Cardiac muscle cell (in vitro differentiated cells and primary cell): Measurements from ENCODE around the gene ACTG2. TPM values are rescaled to one million over a fixed set of nuclear protein-coding genes. Genes with fewer than 3 reads are reported as not detected.

Experiments
- DNase-seq, 2 donors: peaks; one replicate each; pipeline versions ENCODE4 v3.0.0 to v3.0.0-alpha.2; 2010 to 2017; ENCODE audit warnings: low read depth in 1 of 2, low spot score in 1 of 2
- H3K27ac ChIP-seq: fragments of 200-600 bp; sonication (generic); 2 replicates; pipeline ENCODE4 v1.5.1; 2016
- H3K27me3 ChIP-seq: fragments of 200-600 bp; sonication (generic); 2 replicates; pipeline ENCODE4 v1.6.0; 2016; ENCODE audit warnings: control low read depth
- H3K36me3 ChIP-seq: fragments of 200-600 bp; sonication (generic); 2 replicates; pipeline ENCODE4 v1.5.1; 2016; ENCODE audit warnings: control low read depth
- H3K4me1 ChIP-seq: fragments of 200-600 bp; sonication (generic); 2 replicates; pipeline ENCODE4 v1.8.1; 2017; ENCODE audit warnings: low read depth, mild to moderate bottlenecking, mixed run types
- H3K4me3 ChIP-seq: fragments of 200-600 bp; sonication (generic); 2 replicates; pipeline ENCODE4 v1.5.1; 2016; ENCODE audit warnings: mild to moderate bottlenecking
- H3K9me3 ChIP-seq: fragments of 200-600 bp; sonication (generic); 2 replicates; pipeline ENCODE4 v1.5.1; 2017; ENCODE audit warnings: low read depth, mild to moderate bottlenecking, control low read depth
- polyA plus RNA-seq: library from polyadenylated mRNA; unstranded; fragments of >200 nt; fragmentation: Nextera tagmentation; extraction: Ambion mirVana; gene quantifications from 2 replicates; pipeline ENCODE4 v1.2.1, GENCODE V29; 2016
- total RNA-seq: library from RNA; depleted of rRNA; stranded (reverse); fragments of >200 nt; gene quantifications from 2 replicates; pipeline ENCODE4 v1.2.3, GENCODE V29; 2016
- TF ChIP-seq, protein P1 (sequence below): IDR thresholded peaks from 2 replicates; pipeline ENCODE4 v1.5.1; 2012; ENCODE audit warnings: low read depth, mild to moderate bottlenecking, low read length

ACTG2 gene
- total and polyA plus RNA-seq, 2 experiments from 2014 or later = 0.42 to 6.9 TPM

DNA sequence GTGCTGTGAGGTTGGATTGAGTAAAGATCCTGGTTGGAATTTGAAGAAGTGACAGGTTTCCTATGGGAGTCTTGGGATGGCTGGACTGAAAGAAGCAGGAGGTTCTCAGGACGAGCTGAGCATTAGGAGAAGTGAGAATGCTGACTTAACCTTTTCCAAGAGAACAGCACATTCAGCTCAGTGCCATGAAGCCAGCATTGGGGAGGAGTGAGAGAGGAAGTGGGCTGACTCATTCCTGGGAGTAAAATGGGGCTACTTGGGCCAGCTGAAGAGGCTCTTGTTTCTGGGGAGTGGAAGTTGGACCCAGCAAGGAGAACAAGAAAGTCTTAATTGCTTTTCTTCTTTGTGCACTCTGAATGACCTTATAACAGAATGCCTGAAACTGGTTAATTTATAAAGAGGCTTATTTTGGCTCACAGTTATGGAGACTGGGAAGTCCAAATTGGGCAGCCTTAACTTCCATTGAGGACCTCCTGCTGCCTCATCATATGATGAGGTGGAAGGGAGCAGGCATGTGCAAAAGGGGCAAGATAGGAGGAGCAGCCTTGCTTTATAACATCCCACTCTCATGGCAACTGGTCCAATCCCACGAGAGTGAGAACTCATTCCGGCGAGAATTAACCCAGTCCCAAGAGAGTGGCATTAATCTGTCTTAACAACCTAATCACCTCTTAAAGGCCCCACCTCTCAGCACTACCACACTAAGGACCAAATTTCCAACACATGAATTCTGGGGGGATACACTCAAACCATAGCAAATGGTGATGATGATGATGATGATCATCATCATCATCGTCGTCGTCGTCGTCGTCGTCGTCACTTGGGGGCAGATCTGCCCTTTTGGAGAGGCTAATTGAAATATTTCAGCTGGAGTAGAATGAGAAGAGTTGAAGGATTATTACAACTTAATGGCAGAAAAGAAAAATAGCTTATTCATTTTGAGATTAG lies 60.0 kb downstream of the ACTG2 start:
- Histone ChIP-seq H3K9me3 (no peaks in the 10 kb centered on the region), H3K27me3 (no peaks in the 10 kb centered on the region), H3K27ac (no peak overlapping the region), H3K36me3 (peaks cover 54% of the 10 kb centered on the region), H3K4me3 (no peak overlapping the region), H3K4me1 (no peaks in the 10 kb centered on the region)
- TF ChIP-seq, protein P1, sequence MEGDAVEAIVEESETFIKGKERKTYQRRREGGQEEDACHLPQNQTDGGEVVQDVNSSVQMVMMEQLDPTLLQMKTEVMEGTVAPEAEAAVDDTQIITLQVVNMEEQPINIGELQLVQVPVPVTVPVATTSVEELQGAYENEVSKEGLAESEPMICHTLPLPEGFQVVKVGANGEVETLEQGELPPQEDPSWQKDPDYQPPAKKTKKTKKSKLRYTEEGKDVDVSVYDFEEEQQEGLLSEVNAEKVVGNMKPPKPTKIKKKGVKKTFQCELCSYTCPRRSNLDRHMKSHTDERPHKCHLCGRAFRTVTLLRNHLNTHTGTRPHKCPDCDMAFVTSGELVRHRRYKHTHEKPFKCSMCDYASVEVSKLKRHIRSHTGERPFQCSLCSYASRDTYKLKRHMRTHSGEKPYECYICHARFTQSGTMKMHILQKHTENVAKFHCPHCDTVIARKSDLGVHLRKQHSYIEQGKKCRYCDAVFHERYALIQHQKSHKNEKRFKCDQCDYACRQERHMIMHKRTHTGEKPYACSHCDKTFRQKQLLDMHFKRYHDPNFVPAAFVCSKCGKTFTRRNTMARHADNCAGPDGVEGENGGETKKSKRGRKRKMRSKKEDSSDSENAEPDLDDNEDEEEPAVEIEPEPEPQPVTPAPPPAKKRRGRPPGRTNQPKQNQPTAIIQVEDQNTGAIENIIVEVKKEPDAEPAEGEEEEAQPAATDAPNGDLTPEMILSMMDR = no peak
- peak in 1 of 2 donors; percentile 62 for DNase-seq

DNA sequence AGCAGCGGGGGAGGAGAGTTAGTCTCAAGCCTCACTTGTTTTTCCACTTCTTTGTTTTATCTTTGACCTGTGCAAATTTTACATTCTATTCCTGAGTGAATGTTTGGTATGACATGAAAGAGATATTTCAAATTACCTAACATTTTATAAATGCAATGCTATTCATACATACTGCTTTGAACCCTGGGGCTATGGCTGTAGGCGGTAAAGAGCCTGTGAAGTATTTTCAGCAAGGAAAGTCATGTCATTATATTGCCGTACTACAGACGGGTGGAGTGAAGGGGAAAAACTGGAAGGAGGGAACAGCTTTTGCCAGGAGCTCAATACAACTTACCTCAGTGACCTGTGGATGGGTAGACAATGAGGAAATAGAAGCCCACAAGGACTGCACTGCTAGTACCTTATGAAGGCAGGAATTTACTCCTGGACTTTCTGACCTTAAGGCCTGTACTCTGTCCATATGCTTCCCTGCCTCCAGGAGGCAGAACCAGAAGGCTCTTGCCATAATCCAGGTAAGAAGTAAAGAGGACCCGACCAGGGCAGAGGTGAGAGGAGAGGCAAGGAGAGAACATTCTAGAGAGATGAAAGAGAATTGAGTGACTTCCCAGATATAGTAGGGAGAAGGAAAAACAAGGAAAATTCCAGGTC lies 63.5 kb downstream of the ACTG2 start:
- Histone ChIP-seq H3K4me3 (no peak overlapping the region), H3K27me3 (no peaks in the 10 kb centered on the region), H3K9me3 (no peaks in the 10 kb centered on the region), H3K36me3 (peaks cover 49% of the 10 kb centered on the region), H3K27ac (no peak overlapping the region), H3K4me1 (no peaks in the 10 kb centered on the region)
- DNase-seq = no peak
- TF ChIP-seq, protein P1 = no peak

DNA sequence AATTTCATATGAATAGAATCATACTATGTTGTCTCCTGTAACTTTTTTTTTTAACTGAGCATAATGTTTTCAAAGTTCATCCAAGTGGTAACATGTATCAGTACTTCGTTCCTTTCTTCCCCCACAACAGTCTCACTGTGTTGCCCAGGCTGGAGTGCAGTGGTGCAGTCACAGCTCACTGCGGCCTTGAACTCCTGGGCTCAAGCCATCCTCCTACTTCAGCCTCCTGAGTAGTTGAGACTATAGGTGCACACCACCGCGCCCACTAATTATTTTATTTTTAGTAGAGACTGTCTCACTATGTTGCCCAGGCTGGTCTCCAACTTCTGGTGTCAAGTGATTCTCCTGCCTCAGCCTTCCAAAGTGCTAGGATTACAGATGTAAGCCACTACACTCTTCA lies 68.5 kb downstream of the ACTG2 start:
- Histone ChIP-seq H3K9me3 (no peaks in the 10 kb centered on the region), H3K27me3 (no peaks in the 10 kb centered on the region), H3K27ac (no peak overlapping the region), H3K4me1 (no peaks in the 10 kb centered on the region), H3K4me3 (no peak overlapping the region), H3K36me3 (peaks cover 20% of the 10 kb centered on the region)
- DNase-seq = no peak
- TF ChIP-seq, protein P1 = no peak

DNA sequence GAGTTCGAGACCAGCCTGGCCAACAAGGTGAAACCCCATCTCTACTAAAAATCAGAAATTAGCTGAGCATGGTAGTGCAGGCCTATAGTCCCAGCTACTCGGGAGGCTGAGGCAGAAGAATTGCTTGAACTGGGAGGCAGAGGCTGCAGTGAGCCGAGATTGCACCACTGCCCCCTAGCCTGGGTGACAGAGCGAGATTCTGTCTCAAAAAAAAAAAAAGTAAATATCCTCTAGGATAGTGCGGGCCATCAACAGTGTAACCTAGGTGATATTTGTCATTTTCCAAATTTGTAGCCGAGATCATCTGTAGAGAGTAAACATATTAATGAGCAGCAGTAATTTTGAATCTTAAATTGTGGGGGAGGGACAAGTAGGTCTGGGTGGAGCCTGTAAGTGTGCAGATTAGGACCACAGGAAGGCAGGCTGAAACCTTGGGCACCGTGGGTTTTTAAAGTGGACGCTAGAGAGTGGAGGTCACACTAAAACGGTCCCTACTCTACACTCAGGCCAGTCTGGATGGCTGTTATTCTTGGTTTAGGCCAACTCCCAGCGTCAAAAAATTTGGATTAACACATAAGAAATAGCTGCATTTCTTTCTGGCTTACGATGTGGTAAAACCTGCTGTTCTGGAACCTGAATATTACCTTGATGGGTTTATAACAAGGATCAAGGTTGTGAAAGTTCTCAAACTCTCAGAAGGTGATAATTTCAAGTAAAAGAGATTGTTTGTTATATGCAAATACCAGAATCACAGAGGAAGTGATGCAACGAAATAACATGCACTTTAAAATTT lies 69.2 kb downstream of the ACTG2 start:
- DNase-seq = no peak
- TF ChIP-seq, protein P1 = no peak

DNA sequence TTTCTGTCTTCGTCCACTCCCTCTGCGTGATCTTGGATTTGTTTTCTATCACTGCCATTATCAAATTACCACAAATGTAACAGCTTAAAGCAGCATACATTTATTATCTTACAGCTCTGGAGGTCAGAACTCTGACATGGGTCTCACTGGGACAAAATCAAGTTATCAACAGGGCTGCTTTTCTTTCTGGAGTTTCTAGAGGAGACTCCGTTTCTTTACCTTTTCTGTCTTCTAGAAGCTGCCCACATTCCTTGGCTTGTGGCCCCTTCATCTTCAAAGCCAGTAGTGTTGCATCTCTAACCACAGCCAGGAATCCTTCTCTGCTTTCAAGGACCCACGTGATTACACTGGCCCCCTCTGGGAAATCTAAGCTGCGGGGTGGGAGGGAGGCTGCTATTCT lies 70.0 kb downstream of the ACTG2 start:
- H3K27me3 ChIP-seq = no peaks in the 10 kb centered on the region
- no peaks in the 10 kb centered on the region for H3K9me3 ChIP-seq
- no peaks in the 10 kb centered on the region for H3K4me1 ChIP-seq
- H3K4me3 ChIP-seq = no peak overlapping the region
- TF ChIP-seq, protein P1 = no peak
- H3K36me3 ChIP-seq = peaks cover 16% of the 10 kb centered on the region
- no peak overlapping the region for H3K27ac ChIP-seq
- DNase-seq = no peak

More for the DNA sequence above, 69.2 kb downstream of the ACTG2 start:
- H3K4me1 ChIP-seq = no peaks in the 10 kb centered on the region
- no peaks in the 10 kb centered on the region for H3K9me3 ChIP-seq
- peaks cover 20% of the 10 kb centered on the region for H3K36me3 ChIP-seq
- H3K27ac ChIP-seq = no peak overlapping the region
- no peak overlapping the region for H3K4me3 ChIP-seq
- H3K27me3 ChIP-seq = no peaks in the 10 kb centered on the region
